Thyroid gland (tissue), 4 donors: ENCODE data around the gene TRAF3IP3.

Experiments used
- POLR2A ChIP-seq, 2 donors: fragments of 450-650 bp; IDR thresholded peaks; one replicate each; pipeline ENCODE4 v1.6.1; 2017; ENCODE audit warnings: antibody characterized with exemption in 2 of 2, mild to moderate bottlenecking in 2 of 2, moderate library complexity in 1 of 2
- TF ChIP-seq, protein P1 (sequence below), 6 experiments: fragments of 200-600 bp in 3 of 6; fragments of 450-650 bp in 3 of 6; sonication (generic) in 3 of 6; IDR thresholded peaks; one replicate each; pipeline ENCODE4 v1.5.1; 2016 to 2019; ENCODE audit warnings: antibody characterized with exemption in 6 of 6, mild to moderate bottlenecking in 2 of 6, inconsistent platforms in 1 of 6, moderate library complexity in 1 of 6

DNA sequence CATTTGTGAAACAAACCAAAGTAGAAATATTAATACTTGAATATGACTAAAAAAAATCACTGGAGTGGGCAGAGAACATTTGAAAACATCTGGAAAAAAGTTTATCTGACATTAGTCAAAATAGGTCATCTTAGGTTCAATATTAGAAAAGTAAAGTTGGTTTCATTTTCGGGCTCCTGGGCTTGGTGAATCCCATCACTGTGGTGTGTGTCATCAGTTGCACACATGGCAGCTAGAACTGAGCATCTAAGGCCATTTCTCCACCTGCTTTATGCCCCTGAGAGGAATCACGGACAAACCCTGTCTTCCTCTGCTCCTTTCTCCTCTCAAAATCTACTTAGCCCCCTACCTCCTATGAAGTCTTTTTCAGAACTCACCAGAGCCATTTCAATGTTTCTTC is 45.8 kb upstream of the TRAF3IP3 start:
- TF ChIP-seq, protein P1, sequence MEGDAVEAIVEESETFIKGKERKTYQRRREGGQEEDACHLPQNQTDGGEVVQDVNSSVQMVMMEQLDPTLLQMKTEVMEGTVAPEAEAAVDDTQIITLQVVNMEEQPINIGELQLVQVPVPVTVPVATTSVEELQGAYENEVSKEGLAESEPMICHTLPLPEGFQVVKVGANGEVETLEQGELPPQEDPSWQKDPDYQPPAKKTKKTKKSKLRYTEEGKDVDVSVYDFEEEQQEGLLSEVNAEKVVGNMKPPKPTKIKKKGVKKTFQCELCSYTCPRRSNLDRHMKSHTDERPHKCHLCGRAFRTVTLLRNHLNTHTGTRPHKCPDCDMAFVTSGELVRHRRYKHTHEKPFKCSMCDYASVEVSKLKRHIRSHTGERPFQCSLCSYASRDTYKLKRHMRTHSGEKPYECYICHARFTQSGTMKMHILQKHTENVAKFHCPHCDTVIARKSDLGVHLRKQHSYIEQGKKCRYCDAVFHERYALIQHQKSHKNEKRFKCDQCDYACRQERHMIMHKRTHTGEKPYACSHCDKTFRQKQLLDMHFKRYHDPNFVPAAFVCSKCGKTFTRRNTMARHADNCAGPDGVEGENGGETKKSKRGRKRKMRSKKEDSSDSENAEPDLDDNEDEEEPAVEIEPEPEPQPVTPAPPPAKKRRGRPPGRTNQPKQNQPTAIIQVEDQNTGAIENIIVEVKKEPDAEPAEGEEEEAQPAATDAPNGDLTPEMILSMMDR (IDR thresholded peaks at IDR 0.05) = no peak
- TF ChIP-seq POLR2A (IDR thresholded peaks at IDR 0.05) = no peak
